B cell (primary cell): Measurements from ENCODE around the gene CMTM7.

Experiments used
- CTCF ChIP-seq: fragments of 200-600 bp; IDR thresholded peaks from one replicate; pipeline ENCODE4 v1.8.0; 2022; ENCODE audit warnings: antibody characterized with exemption, mild to moderate bottlenecking
- EZH2 ChIP-seq: IDR thresholded peaks from 2 replicates; pipeline ENCODE4 v1.6.1; 2012; ENCODE audit warnings: borderline replicate concordance, low read depth, mild to moderate bottlenecking, moderate library complexity, low read length; ENCODE audit not compliant: insufficient read depth, poor library complexity, severe bottlenecking

GRCh38 chr3:32398531-32398930 lies 6.9 kb downstream of the CMTM7 start:
- TF ChIP-seq EZH2 (no peak), CTCF (no peak)
